ENCODE measurements around the gene CBX4. TPM values are rescaled to one million over a fixed set of nuclear protein-coding genes. Genes with fewer than 3 reads are reported as not detected.

Gene CBX4
- total RNA-seq, 4 donors from 2014 or later, result 5.6 to 17.2 (median 13.5) TPM

DNA sequence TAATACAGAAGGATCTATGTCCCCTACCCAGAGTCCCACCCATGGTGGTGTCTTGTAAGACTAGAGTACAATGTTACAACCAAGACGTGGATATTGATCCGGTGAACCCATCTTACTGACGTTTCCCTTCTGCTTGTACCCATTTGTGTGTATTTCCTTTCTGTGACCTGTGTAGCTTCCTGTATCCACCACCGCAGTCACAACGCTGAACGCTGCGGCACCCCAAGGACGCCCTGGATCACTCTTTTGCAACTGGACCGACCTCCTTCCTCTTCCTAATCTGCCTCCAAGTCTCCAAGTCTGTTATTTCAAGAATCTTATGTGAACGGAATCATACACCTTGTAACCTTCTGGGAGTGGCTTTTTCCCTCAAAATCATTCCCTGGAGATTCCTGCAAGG lies 33.5 kb upstream of the CBX4 start:
- Histone ChIP-seq H3K4me1 (no peaks in the 10 kb centered on the region), H3K9me3 (no peaks in the 10 kb centered on the region), H3K27ac (no peak overlapping the region), H3K36me3 (no peaks in the 10 kb centered on the region), H3K4me3 (replicated peaks in 1 of 3) (no peak overlapping the region), H3K27me3 (no peaks in the 10 kb centered on the region)
- 73 to 82% methylated on average over 10 of the region's 10 CpGs for WGBS, 2 donors
- intact Hi-C loops (cut with DNase I), result no loop called here
- TF ChIP-seq, protein P1, sequence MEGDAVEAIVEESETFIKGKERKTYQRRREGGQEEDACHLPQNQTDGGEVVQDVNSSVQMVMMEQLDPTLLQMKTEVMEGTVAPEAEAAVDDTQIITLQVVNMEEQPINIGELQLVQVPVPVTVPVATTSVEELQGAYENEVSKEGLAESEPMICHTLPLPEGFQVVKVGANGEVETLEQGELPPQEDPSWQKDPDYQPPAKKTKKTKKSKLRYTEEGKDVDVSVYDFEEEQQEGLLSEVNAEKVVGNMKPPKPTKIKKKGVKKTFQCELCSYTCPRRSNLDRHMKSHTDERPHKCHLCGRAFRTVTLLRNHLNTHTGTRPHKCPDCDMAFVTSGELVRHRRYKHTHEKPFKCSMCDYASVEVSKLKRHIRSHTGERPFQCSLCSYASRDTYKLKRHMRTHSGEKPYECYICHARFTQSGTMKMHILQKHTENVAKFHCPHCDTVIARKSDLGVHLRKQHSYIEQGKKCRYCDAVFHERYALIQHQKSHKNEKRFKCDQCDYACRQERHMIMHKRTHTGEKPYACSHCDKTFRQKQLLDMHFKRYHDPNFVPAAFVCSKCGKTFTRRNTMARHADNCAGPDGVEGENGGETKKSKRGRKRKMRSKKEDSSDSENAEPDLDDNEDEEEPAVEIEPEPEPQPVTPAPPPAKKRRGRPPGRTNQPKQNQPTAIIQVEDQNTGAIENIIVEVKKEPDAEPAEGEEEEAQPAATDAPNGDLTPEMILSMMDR (IDR thresholded peaks at IDR 0.05), result no peak
- TF ChIP-seq POLR2A (IDR thresholded peaks at IDR 0.05), result no peak
- no peak for DNase-seq

DNA sequence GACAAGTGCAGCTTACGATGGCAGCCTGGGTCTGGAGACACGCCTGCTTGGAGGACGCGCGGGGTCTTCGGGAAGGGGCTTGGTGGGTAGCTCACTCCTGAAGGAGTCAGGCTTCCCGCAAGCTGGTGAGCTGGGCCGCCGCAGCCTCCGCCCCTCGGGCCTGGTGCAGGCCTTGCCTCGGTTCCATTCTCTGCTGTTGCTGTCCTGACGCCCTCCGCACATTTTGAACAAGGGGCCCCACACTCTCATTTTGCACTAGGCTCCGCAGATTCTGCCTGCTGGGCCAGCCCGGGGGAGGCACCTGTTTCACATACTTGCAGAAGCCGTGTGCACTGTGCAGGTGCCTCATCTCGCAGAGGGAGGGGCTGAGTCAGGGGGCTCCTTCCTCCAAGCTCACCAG lies 31.9 kb upstream of the CBX4 start:
- intact Hi-C loops (cut with DNase I), result no loop called here
- no peaks in the 10 kb centered on the region for H3K27me3 ChIP-seq
- no peak overlapping the region for H3K4me3 ChIP-seq (replicated peaks in 1 of 3)
- no peak overlapping the region for H3K27ac ChIP-seq
- no peaks in the 10 kb centered on the region for H3K9me3 ChIP-seq
- 94 to 96% methylated on average over 8 to 16 of the region's 18 CpGs for WGBS, 2 donors
- DNase-seq, result no peak
- TF ChIP-seq, protein P1 (IDR thresholded peaks at IDR 0.05), result no peak
- no peak for TF ChIP-seq POLR2A (IDR thresholded peaks at IDR 0.05)
- no peaks in the 10 kb centered on the region for H3K36me3 ChIP-seq
- no peaks in the 10 kb centered on the region for H3K4me1 ChIP-seq

DNA sequence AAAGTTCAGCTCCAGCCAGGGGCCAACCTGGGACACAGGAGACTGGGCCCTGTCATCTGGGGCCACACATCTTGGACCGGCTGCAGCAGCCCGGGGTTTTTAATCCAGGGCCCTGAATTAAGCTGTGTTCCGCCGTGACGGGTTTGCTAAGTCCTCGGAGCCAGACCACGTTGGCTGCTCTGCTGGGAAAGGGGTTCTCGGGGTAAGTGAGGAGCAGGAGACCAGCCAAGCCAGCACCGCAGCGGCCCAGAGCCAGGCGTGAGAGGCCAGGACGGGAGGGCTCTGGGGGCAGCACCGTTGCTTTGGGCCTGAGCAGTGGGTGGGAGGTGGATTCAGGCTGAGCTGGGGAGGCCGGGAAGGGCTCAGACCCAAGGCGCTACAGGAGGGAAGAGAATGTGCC lies 31.3 kb upstream of the CBX4 start:
- Histone ChIP-seq H3K9me3 (no peaks in the 10 kb centered on the region), H3K27ac (no peak overlapping the region), H3K4me1 (no peaks in the 10 kb centered on the region), H3K27me3 (no peaks in the 10 kb centered on the region), H3K4me3 (replicated peaks in 1 of 3) (no peak overlapping the region), H3K36me3 (no peaks in the 10 kb centered on the region)
- intact Hi-C loops (cut with DNase I), result no loop called here
- no peak for DNase-seq
- no peak for TF ChIP-seq POLR2A (IDR thresholded peaks at IDR 0.05)
- TF ChIP-seq, protein P1 (IDR thresholded peaks at IDR 0.05), result no peak
- WGBS, 2 donors, result 82 to 93% methylated on average over 12 to 15 of the region's 15 CpGs

DNA sequence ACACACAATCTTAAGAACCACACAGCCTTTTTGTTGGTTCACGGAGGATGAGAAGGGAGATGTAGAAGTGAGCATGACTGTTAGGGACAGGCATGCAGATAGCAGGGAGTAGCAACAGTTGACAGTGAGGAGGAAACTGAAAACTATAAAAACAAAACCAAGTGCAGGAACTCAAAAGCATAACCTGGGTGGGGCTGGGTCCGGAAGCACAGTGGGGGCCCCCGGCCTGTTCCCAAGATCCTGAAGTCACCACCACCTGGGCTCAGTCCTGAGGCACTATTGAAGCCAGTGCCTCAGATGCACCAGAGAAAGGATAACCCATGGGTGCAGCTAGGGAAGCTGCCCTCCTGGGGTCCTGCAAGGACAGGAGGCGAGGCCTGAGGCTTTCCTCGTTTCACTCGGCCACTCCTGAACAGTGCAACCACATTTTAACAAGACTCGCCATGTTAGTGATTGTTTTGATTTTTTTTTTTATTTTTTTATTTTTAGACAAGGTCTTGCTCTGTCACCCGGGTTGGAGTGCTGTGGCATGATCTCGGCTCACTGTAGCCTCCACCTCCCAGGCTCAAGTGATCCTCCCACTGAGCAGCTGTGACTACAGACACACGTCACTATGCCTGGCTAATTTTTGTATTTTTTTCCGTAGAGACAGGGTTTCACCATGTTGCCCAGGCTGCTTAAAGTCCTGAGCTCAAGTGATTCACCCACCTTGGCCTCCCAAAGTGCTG lies 27.7 kb upstream of the CBX4 start:
- Histone ChIP-seq H3K4me1 (peaks cover 0 to 9% of the 10 kb centered on the region in 2 donors), H3K4me3 (replicated peaks in 1 of 3) (no peak overlapping the region), H3K27ac (no peak overlapping the region), H3K9me3 (no peaks in the 10 kb centered on the region), H3K36me3 (no peaks in the 10 kb centered on the region), H3K27me3 (no peaks in the 10 kb centered on the region)
- intact Hi-C loops (cut with DNase I), result no loop called here
- 61 to 62% methylated on average over 11 of the region's 11 CpGs for WGBS, 2 donors
- DNase-seq, result peak; percentile 29 to 31
- TF ChIP-seq, protein P1 (IDR thresholded peaks at IDR 0.05), result no peak
- no peak for TF ChIP-seq POLR2A (IDR thresholded peaks at IDR 0.05)

DNA sequence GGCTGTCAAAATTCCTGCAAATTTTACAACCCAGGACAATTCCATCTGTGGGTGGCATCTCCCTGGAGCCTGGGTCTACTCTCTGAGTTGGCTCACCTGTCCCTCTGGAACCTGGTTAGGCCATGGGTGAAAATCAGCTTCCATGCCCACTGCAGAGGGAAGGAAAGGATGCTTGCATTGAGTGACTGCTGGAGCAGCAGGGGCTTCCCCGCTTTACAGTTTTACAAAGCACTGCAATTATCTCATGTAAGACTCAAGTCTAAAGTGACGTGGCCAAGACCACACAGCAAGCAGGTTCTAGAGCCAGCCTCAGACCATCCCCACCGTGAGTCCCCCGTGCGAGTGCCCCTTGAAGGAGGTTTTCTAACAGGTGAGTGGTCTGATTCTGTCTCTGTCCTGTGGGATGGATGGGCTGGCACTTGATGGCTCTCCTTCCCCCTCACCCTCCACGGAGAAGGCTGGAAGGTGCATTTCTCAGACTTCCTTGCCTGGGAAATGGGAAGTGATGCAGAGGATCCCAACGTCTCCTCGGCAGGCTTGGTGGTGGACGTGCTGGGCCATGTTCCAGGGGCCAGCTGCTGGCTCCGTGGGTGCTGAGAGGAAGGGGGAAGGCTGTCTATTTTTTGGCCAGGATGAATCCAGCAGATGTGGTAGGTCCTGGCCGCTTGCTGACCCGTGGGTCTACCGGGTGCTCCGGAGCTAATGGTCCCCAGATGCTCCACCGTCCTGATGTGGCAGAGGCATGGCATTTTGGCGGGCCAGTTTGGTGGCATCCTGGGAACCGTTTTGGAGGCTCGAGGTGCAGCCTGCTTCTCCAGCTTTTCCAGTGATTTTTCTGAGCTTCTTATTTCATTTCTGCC lies 26.3 kb upstream of the CBX4 start:
- peaks cover 0 to 9% of the 10 kb centered on the region in 2 donors for H3K4me1 ChIP-seq
- H3K9me3 ChIP-seq, result no peaks in the 10 kb centered on the region
- intact Hi-C loops (cut with DNase I), result no loop called here
- TF ChIP-seq POLR2A (IDR thresholded peaks at IDR 0.05), result no peak
- TF ChIP-seq, protein P1 (IDR thresholded peaks at IDR 0.05), result no peak
- DNase-seq, result no peak
- no peaks in the 10 kb centered on the region for H3K27me3 ChIP-seq
- no peak overlapping the region for H3K27ac ChIP-seq
- 60 to 82% methylated on average over 12 to 17 of the region's 18 CpGs for WGBS, 2 donors
- H3K36me3 ChIP-seq, result no peaks in the 10 kb centered on the region
- no peak overlapping the region for H3K4me3 ChIP-seq (replicated peaks in 1 of 3)

Data from thyroid gland (tissue), 4 donors.